Kidney (tissue), 14 donors: ENCODE measurements around the gene GLIS2. TPM values are rescaled to one million over a fixed set of nuclear protein-coding genes. Genes with fewer than 3 reads are reported as not detected.
A peak's percentile ranks its signal among the peaks of the same experiment; 100 is the strongest.

ENCODE experiments used
- DNase-seq, 5 donors: peaks; one replicate each; pipeline ENCODE4 v3.0.0-alpha.2; 2013 to 2020
- FAIRE-seq: peaks from 2 replicates; lab custom pipeline; 2012; peaks lifted over from hg19 to GRCh38; lab: Jason Lieb, UNC
- H3K27ac ChIP-seq, 2 donors: one replicate each; pipeline ENCODE4 v1.7.0; 2013; ENCODE audit warnings: low read depth in 2 of 2, low read length in 2 of 2, inconsistent platforms in 1 of 2
- H3K27me3 ChIP-seq: one replicate; pipeline ENCODE4 v1.7.1; 2013; ENCODE audit warnings: low read length, inconsistent platforms; ENCODE audit not compliant: control insufficient read depth, insufficient read depth
- H3K36me3 ChIP-seq, 3 donors: one replicate each; pipeline versions ENCODE4 v1.7.0 to v1.7.1; 2013; ENCODE audit warnings: low read length in 3 of 3, control low read depth in 1 of 3, inconsistent platforms in 1 of 3; ENCODE audit not compliant: insufficient read depth in 3 of 3, control insufficient read depth in 2 of 3
- H3K4me1 ChIP-seq, 3 donors: one replicate each; pipeline versions ENCODE4 v1.7.0 to v1.7.1; 2013; ENCODE audit warnings: low read length in 3 of 3, inconsistent platforms in 1 of 3, low read depth in 1 of 3; ENCODE audit not compliant: control insufficient read depth in 2 of 3, insufficient read depth in 2 of 3
- H3K4me3 ChIP-seq, 3 donors: one replicate each; pipeline versions ENCODE4 v1.7.0 to v1.8.1; 2013; ENCODE audit warnings: low read length in 3 of 3, control low read depth in 1 of 3, inconsistent platforms in 1 of 3
- H3K9ac ChIP-seq, 3 donors: one replicate each; pipeline versions ENCODE4 v1.7.0 to v1.7.1; 2013; ENCODE audit warnings: low read length in 3 of 3, control low read depth in 1 of 3, inconsistent platforms in 1 of 3
- H3K9me3 ChIP-seq, 3 donors: one replicate each; pipeline versions ENCODE4 v1.7.0 to v1.7.1; 2013; ENCODE audit warnings: low read length in 3 of 3, control low read depth in 1 of 3, inconsistent platforms in 1 of 3; ENCODE audit not compliant: control insufficient read depth in 2 of 3, insufficient read depth in 1 of 3
- CTCF ChIP-seq: IDR thresholded peaks from 3 replicates; pipeline ENCODE4 v1.5.1; 2012; ENCODE audit warnings: mild to moderate bottlenecking, moderate library complexity, borderline replicate concordance; ENCODE audit not compliant: insufficient read depth; ENCODE audit errors: extremely low read depth
- intact Hi-C: fragments of 100-400 bp; cut with DNase I; formaldehyde crosslinking; loops from one replicate; pipeline ENCODE4 v1.11.1; 2022
- polyA plus RNA-seq: library from polyadenylated mRNA; stranded (reverse); fragments of 350-450 nt; fragmentation: Illumina TruSeq; extraction: RNeasy Lipid Tissue Mini Kit (QIAGEN cat#74804); gene quantifications from one replicate; pipeline ENCODE4 v1.2.3, GENCODE V29; 2014; ENCODE audit warnings: low read depth, low replicate concordance; ENCODE audit not compliant: insufficient read depth
- total RNA-seq: library from RNA; stranded (reverse); fragmentation: NEBNext Ultra II Directional; extraction: Animal tissue kit (Norgen Biotek cat#: 25700); gene quantifications from one replicate; pipeline ENCODE4 v1.2.1, GENCODE V29; 2021
- donor health status: control.
- donor health status: control.
- donor health status: control.
- donor health status: control.
- donor health status: control.
- donor health status: DM: yes; HTN: yes; CAD: no.
- donor health status: Normal renal cell carcinoma (clear cell type).

The GLIS2 gene
- total and polyA plus RNA-seq, 2 donors from 2014 or later, result 35.6 to 68.7 TPM

- Histone ChIP-seq H3K36me3 (no peaks in the 10 kb centered on the region), H3K9ac (no peak overlapping the region), H3K27ac (no peak overlapping the region), H3K9me3 (no peaks in the 10 kb centered on the region), H3K4me1 (peaks cover 0 to 21% (median 3%) of the 10 kb centered on the region in 3 donors), H3K27me3 (no peaks in the 10 kb centered on the region), H3K4me3 (no peak overlapping the region)
- intact Hi-C loops, result loop anchor here (5.0 kb wide), 1 partner anchor 36 kb away; no protein-coding TSS in a partner anchor
- DNase-seq, result no peak
- TF ChIP-seq CTCF, result no peak
- no peak for FAIRE-seq
Measured at GRCh38 chr16:4291699-4292098, 24.2 kb upstream of the GLIS2 start.

GRCh38 chr16:4293181-4293716, 22.6 kb upstream of the GLIS2 start:
- peaks cover 0 to 20% (median 3%) of the 10 kb centered on the region in 3 donors for H3K4me1 ChIP-seq
- no peak overlapping the region for H3K27ac ChIP-seq
- H3K4me3 ChIP-seq, result no peak overlapping the region
- no peak for TF ChIP-seq CTCF
- no peaks in the 10 kb centered on the region for H3K36me3 ChIP-seq
- H3K9me3 ChIP-seq, result no peaks in the 10 kb centered on the region
- intact Hi-C loops, result loop anchor here (5.0 kb wide), 1 partner anchor 34 kb away; no protein-coding TSS in a partner anchor
- H3K9ac ChIP-seq, result no peak overlapping the region
- no peak for FAIRE-seq
- H3K27me3 ChIP-seq, result no peaks in the 10 kb centered on the region
- DNase-seq, result peak in 2 of 5 donors; percentile 23 to 74

- H3K27ac ChIP-seq, result peak overlapping the region in 1 of 2 donors; percentile 76
- no peaks in the 10 kb centered on the region for H3K36me3 ChIP-seq
- no peaks in the 10 kb centered on the region for H3K27me3 ChIP-seq
- peaks cover 2 to 17% (median 5%) of the 10 kb centered on the region in 3 donors for H3K4me1 ChIP-seq
- TF ChIP-seq CTCF, result no peak
- peak; percentile 86 to 95 (median 91) for DNase-seq
- H3K9ac ChIP-seq, result peak overlapping the region in 1 of 3 donors; percentile 12
- intact Hi-C loops, result loop anchor here (5.0 kb wide), 1 partner anchor 33 kb away; no protein-coding TSS in a partner anchor
- H3K4me3 ChIP-seq, result no peak overlapping the region
- FAIRE-seq, result no peak
- H3K9me3 ChIP-seq, result no peaks in the 10 kb centered on the region
Measured at GRCh38 chr16:4293822-4294457, 21.9 kb upstream of the GLIS2 start.
